Fibroblast of villous mesenchyme (primary cell): Measurements from ENCODE around the gene MYB. TPM values are rescaled to one million over a fixed set of nuclear protein-coding genes. Genes with fewer than 3 reads are reported as not detected.

Experiments used
- DNase-seq: peaks from one replicate; pipeline ENCODE4 v3.0.0-alpha.2; 2010; ENCODE audit warnings: low read depth
- H3K4me3 ChIP-seq: 2 replicates; pipeline ENCODE4 v1.5.1; 2011; ENCODE audit warnings: low read depth, mild to moderate bottlenecking, low read length
- CTCF ChIP-seq: IDR thresholded peaks from 2 replicates; pipeline ENCODE4 v1.5.1; 2012; ENCODE audit warnings: low read depth, mild to moderate bottlenecking, low read length; ENCODE audit not compliant: insufficient read depth
- total RNA-seq: library from RNA; depleted of rRNA; stranded (reverse); fragments of >200 nt; gene quantifications from 2 replicates; pipeline ENCODE4 v1.2.3, GENCODE V29; 2012

MYB gene
- total RNA-seq, 1 donor = 0.43 TPM

GRCh38 chr6:135195522-135195921 lies 14.4 kb downstream of the MYB start:
- peak; percentile 10 for DNase-seq
- H3K4me3 ChIP-seq = no peak overlapping the region
- no peak for TF ChIP-seq CTCF

DNA sequence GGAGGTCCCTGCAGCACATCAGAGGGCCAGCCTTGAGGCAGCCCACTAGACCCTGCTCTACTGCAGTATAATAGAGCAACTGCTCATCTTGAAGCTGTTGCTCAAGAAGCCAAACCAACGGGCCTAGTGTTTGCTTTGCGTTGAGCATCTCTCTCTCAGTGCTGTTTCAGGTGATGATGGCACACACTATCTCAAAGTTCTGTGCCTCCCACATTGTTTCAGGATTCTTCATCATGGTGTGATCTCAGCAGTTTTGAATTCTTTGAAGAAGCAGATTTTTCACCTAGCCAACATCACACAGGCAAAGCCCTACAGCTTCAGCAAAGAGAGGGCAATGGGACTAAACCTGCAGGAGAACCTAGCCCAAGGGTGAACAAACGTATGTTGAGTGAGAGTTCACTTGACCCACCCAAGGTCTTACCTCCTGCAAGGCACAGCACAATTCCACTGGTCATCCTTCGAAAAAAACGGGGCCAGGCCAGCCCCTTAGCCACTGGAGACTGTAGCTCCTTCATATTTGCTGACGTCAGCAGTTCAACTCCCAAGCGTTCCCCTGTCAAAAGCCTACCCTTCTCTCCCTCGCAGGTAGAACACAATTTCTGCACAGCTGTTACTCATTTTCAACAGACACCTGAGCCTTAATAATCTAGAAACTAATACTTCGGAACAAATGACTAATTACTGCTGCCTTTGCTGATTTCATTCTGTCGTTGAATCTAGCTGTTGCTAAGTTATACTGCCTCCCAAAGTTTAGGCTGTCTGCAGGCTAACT lies 15.8 kb downstream of the MYB start:
- H3K4me3 ChIP-seq = no peak overlapping the region
- DNase-seq = no peak
- no peak for TF ChIP-seq CTCF

- DNase-seq = no peak
- H3K4me3 ChIP-seq = no peak overlapping the region
- TF ChIP-seq CTCF = no peak
Observed at GRCh38 chr6:135202836-135203235, 21.7 kb downstream of the MYB start.

DNA sequence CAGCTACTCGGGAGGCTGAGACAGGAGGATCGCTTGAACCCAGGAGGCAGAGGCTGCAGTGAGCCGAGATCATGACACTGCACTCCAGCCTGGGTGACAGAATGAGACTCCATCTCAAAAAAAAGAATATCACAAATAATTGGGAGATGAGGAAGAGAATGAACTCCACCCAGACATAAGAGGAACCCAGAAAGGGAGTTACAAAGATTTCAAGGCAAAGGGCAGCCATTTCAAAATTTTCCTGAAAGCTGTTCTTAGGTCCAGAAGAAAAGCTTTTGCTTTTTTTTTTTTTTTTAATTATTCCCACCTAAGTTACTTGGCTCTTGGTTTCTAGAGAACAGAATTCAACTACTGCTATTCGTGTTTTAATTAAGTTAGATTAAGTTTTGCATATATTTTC lies 23.8 kb downstream of the MYB start:
- TF ChIP-seq CTCF = no peak
- no peak for DNase-seq

GRCh38 chr6:135209803-135210202 lies 28.7 kb downstream of the MYB start:
- no peak for DNase-seq
- TF ChIP-seq CTCF = no peak
- H3K4me3 ChIP-seq = no peak overlapping the region

More for the DNA sequence above, 23.8 kb downstream of the MYB start:
- no peak overlapping the region for H3K4me3 ChIP-seq

GRCh38 chr6:135210632-135211305 lies 29.7 kb downstream of the MYB start:
- no peak overlapping the region for H3K4me3 ChIP-seq
- TF ChIP-seq CTCF = no peak
- no peak for DNase-seq
